Activated CD4-positive, alpha-beta memory T cell treated with anti-CD3 and anti-CD28 coated beads for 36 hours (primary cell): Measurements from ENCODE around the gene CSTPP1. TPM values are rescaled to one million over a fixed set of nuclear protein-coding genes. Genes with fewer than 3 reads are reported as not detected.
A peak's percentile ranks its signal among the peaks of the same experiment; 100 is the strongest.

Source experiments
- CTCF ChIA-PET: fragments of 350-600 bp; sonication (Branson Sonifier 250); formaldehyde crosslinking; loops from one replicate; lab custom pipeline; 2021; ENCODE audit warnings: antibody characterized with exemption, inconsistent platforms; lab: Charles Lee
- POLR2A ChIA-PET: fragments of 350-600 bp; sonication (Branson Sonifier 250); formaldehyde crosslinking; loops from one replicate; lab custom pipeline; 2021; ENCODE audit warnings: antibody characterized with exemption; lab: Charles Lee
- DNase-seq: peaks from one replicate; pipeline ENCODE4 v3.0.0-alpha.2; 2020
- H3K27ac Mint-ChIP-seq: one replicate; pipeline ENCODE4 v1.8.0; 2021; ENCODE audit warnings: mixed read lengths
- H3K27me3 Mint-ChIP-seq: one replicate; pipeline ENCODE4 v1.8.0; 2021; ENCODE audit warnings: mixed read lengths
- H3K36me3 Mint-ChIP-seq: one replicate; pipeline ENCODE4 v1.8.0; 2021; ENCODE audit warnings: mixed read lengths
- H3K4me1 Mint-ChIP-seq: one replicate; pipeline ENCODE4 v1.8.0; 2021; ENCODE audit warnings: low read depth, mixed read lengths
- H3K4me3 Mint-ChIP-seq: one replicate; pipeline ENCODE4 v1.8.0; 2021; ENCODE audit warnings: mild to moderate bottlenecking, mixed read lengths
- H3K9me3 Mint-ChIP-seq: one replicate; pipeline ENCODE4 v1.8.0; 2021; ENCODE audit warnings: mixed read lengths
- intact Hi-C: fragments of 100-400 bp; cut with micrococcal nuclease; formaldehyde crosslinking; loops from one replicate; pipeline ENCODE4 v1.15.1; 2023
- total RNA-seq, 2 experiments: library from RNA; stranded (reverse); gene quantifications; one replicate each; pipeline ENCODE4 v1.2.3, GENCODE V29; 2021

The CSTPP1 gene
- total RNA-seq, 2 experiments from 2014 or later, result 18.4 to 18.5 TPM

GRCh38 chr11:47163193-47163592 is 226.6 kb downstream of the CSTPP1 start:
- H3K27ac Mint-ChIP-seq, result no peak overlapping the region
- ChIA-PET POLR2A (interaction anchor here (0.6 to 0.7 kb wide), 2 partner anchors 9 to 337 kb away, joined by 5 read pairs; no protein-coding TSS in a partner anchor), CTCF (interaction anchor here (0.6 to 2.9 kb wide), 6 partner anchors 9 to 281 kb away, joined by 4 to 23 read pairs (median 6); no protein-coding TSS in a partner anchor)
- DNase-seq, result no peak
- H3K4me3 Mint-ChIP-seq, result no peak overlapping the region
- H3K9me3 Mint-ChIP-seq, result no peaks in the 10 kb centered on the region
- intact Hi-C loops, result no loop called here
- no peaks in the 10 kb centered on the region for H3K4me1 Mint-ChIP-seq
- H3K27me3 Mint-ChIP-seq, result no peaks in the 10 kb centered on the region
- H3K36me3 Mint-ChIP-seq, result peaks cover 17% of the 10 kb centered on the region

GRCh38 chr11:47163898-47164297 is 227.3 kb downstream of the CSTPP1 start:
- Mint-ChIP-seq H3K9me3 (no peaks in the 10 kb centered on the region), H3K36me3 (peaks cover 17% of the 10 kb centered on the region), H3K27ac (no peak overlapping the region), H3K4me1 (no peaks in the 10 kb centered on the region), H3K4me3 (no peak overlapping the region), H3K27me3 (no peaks in the 10 kb centered on the region)
- CTCF ChIA-PET, result interaction anchor here (0.5 to 2.9 kb wide), 2 partner anchors 11 to 478 kb away, joined by 3 to 23 read pairs; no protein-coding TSS in a partner anchor
- intact Hi-C loops, result no loop called here
- POLR2A ChIA-PET, result no interaction called here
- DNase-seq, result no peak

DNA sequence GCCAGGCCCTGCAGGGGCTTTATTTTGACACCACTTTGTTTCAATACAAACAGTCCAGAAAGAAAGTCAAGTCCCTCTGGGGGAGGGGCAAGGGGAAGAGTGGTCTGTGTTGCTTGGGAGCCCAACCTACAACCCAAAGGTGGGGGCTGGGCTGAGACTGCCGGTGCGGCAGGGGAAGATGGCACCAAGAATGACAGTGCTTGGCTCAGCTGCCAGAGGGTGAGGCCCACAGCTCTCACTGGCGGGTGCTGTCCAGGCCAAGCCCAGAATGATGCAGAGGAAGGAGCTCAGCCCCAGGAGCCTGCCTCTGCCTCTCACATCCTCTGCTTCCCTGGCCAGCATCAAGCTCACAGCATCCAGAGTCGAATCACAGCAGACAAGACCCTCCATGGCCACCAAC is 227.8 kb downstream of the CSTPP1 start:
- H3K9me3 Mint-ChIP-seq, result no peaks in the 10 kb centered on the region
- CTCF ChIA-PET, result interaction anchor here (0.5 to 2.9 kb wide), 2 partner anchors 11 to 478 kb away, joined by 3 to 23 read pairs; no protein-coding TSS in a partner anchor
- intact Hi-C loops, result no loop called here
- no peaks in the 10 kb centered on the region for H3K27me3 Mint-ChIP-seq
- no peaks in the 10 kb centered on the region for H3K4me1 Mint-ChIP-seq
- H3K36me3 Mint-ChIP-seq, result peaks cover 17% of the 10 kb centered on the region
- POLR2A ChIA-PET, result no interaction called here
- H3K4me3 Mint-ChIP-seq, result no peak overlapping the region
- DNase-seq, result no peak
- no peak overlapping the region for H3K27ac Mint-ChIP-seq

DNA sequence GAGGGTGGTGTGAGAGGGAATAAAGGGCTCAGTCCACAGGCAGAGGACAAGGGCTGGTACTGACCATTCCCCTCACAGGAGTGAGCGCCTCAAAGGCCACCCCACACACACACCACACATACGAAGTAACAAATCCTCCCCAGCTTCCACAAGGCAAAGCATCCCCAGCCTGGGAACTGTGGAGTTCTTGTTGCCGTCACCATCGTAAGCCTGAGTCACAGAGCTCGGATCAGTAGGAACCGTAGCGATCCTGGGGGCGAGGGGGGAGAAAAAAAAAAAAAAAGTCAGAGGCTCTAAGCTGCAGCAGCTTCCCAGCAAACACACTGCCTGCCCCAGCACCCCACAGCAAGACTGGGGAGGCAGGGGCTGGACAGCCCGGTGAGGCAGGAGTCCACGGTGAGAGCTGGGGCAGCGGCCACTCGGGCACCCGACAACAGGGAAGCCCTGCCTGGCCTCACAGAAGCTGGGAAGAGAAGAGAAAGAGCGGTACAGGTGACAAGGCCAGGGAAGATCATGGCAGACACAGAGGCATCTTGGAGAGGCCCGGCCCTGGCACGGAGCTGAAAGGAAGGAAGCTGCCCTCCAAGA is 228.8 kb downstream of the CSTPP1 start:
- no peaks in the 10 kb centered on the region for H3K4me1 Mint-ChIP-seq
- intact Hi-C loops, result no loop called here

GRCh38 chr11:47166368-47166767 is 229.8 kb downstream of the CSTPP1 start:
- peaks cover 21% of the 10 kb centered on the region for H3K36me3 Mint-ChIP-seq
- no peak overlapping the region for H3K27ac Mint-ChIP-seq
- no peak for DNase-seq
- H3K27me3 Mint-ChIP-seq, result no peaks in the 10 kb centered on the region
- no peak overlapping the region for H3K4me3 Mint-ChIP-seq
- H3K4me1 Mint-ChIP-seq, result peaks cover 2% of the 10 kb centered on the region
- POLR2A ChIA-PET, result no interaction called here
- no peaks in the 10 kb centered on the region for H3K9me3 Mint-ChIP-seq
- intact Hi-C loops, result no loop called here
- CTCF ChIA-PET, result no interaction called here

More for the DNA sequence above, 228.8 kb downstream of the CSTPP1 start:
- CTCF ChIA-PET, result interaction anchor here (0.9 kb wide), 1 partner anchor 10 kb away, joined by 3 read pairs; no protein-coding TSS in a partner anchor
- Mint-ChIP-seq H3K9me3 (no peaks in the 10 kb centered on the region), H3K36me3 (peaks cover 17% of the 10 kb centered on the region), H3K4me3 (no peak overlapping the region), H3K27me3 (no peaks in the 10 kb centered on the region), H3K27ac (no peak overlapping the region)
- POLR2A ChIA-PET, result no interaction called here
- no peak for DNase-seq

DNA sequence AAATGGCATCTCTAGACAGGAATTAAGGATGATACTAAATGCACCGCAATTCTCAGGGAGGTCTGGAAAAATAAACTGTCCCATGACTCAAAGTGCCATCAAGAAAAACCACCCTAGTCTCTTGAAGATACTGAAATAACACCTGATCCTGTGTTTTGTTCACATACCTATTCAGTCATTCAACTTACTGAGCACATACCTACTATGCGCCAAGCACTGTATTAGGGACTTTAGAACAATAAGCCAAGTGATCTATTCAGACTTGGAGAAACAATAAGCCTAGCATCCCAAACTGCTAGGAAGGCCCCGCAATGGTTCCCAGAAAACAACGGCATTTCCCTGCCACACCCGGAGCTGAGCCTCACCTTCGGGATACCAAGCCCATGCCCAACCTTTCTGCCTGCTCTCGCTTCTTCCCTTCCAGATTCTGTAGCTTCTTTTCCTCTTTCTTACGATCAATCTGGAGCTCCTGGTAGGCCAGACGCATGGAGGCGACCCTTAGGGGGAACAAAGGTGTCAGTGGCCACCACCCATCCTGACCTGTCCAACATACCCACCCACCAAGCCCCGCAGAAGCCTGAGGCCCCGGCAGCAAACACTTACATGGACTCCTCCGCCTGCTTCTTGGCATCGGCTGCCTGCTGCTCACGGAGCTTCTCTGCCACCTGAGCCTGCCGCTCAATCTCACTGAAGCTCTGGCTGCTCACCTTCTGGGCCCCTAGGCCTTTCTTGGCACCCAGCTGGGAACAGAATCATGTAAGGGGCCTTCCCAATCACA is 234.7 kb downstream of the CSTPP1 start:
- CTCF ChIA-PET, result interaction anchor here (1.1 to 3.6 kb wide), 3 partner anchors 9 to 19 kb away, joined by 3 to 19 read pairs (median 9); no protein-coding TSS in a partner anchor
- intact Hi-C loops, result no loop called here
- Mint-ChIP-seq H3K27me3 (no peaks in the 10 kb centered on the region), H3K36me3 (peaks cover 30% of the 10 kb centered on the region), H3K27ac (no peak overlapping the region), H3K4me3 (no peak overlapping the region), H3K9me3 (no peaks in the 10 kb centered on the region), H3K4me1 (peaks cover 36% of the 10 kb centered on the region)
- DNase-seq, result no peak
- POLR2A ChIA-PET, result interaction anchor here (0.6 to 1.2 kb wide), 3 partner anchors 8 to 735 kb away, joined by 3 to 5 read pairs (median 3); no protein-coding TSS in a partner anchor

DNA sequence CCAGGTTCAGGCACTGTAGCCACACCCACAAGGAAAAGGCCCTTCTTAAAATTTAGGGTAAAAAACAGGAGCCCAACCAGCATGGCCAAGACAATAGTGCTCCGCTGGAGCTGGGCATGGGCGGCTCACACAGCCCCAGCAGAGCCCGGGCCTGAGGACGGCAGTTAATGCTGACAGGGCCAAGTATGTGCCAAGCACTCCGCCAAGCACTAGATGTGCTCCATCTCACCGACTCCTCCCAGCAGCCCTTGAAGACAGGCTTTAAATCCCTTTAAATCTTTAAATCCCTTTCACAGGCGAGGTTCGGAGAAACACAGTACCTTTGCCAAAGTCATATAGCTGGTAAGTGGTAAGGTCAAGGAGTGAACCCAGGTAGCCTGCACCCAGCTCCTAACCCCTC is 235.3 kb downstream of the CSTPP1 start:
- Mint-ChIP-seq H3K27ac (no peak overlapping the region), H3K36me3 (peaks cover 31% of the 10 kb centered on the region)

DNA sequence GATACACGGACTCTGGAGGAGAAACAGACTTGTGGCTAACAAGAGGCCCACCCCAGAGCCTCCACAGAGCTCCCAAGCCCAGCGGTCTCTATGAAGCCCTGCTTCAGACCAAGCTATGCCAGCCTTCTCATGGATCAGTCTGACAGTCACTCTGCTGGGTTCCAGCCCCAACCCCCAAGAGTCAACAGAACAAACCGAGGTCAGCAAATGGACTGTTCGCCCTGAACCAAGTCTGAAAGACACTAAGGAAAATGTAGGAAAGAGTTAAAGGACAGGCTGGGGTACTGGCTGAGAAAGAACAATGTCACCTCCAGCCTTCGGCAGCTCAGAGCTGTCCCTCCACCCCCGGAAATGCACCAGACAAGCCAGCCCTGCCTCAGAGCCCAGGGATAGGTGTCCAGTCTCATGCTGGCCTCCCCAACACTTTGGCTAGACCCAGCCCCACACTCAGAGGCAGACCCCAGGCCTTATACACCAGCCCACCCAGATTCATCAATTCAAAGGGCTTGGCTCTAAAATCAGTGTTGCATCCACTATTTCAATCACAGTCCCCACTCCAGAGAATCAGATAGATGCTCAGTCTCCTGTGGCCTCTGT is 236.3 kb downstream of the CSTPP1 start:
- DNase-seq, result no peak
- Mint-ChIP-seq H3K9me3 (no peaks in the 10 kb centered on the region), H3K4me1 (peaks cover 41% of the 10 kb centered on the region), H3K36me3 (peaks cover 29% of the 10 kb centered on the region), H3K27me3 (no peaks in the 10 kb centered on the region), H3K4me3 (no peak overlapping the region), H3K27ac (no peak overlapping the region)
- CTCF ChIA-PET, result interaction anchor here (0.6 to 3.6 kb wide), 3 partner anchors 10 to 360 kb away, joined by 3 to 19 read pairs (median 9); no protein-coding TSS in a partner anchor
- intact Hi-C loops, result no loop called here
- POLR2A ChIA-PET, result interaction anchor here (1.1 to 1.2 kb wide), 2 partner anchors 10 to 18 kb away, joined by 3 to 5 read pairs; no protein-coding TSS in a partner anchor

More for the DNA sequence above, 235.3 kb downstream of the CSTPP1 start:
- Mint-ChIP-seq H3K4me1 (peaks cover 36% of the 10 kb centered on the region), H3K9me3 (no peaks in the 10 kb centered on the region), H3K4me3 (no peak overlapping the region), H3K27me3 (no peaks in the 10 kb centered on the region)
- no peak for DNase-seq
- intact Hi-C loops, result no loop called here
- ChIA-PET POLR2A (interaction anchor here (0.6 to 1.2 kb wide), 3 partner anchors 9 to 735 kb away, joined by 3 to 5 read pairs (median 3); no protein-coding TSS in a partner anchor), CTCF (interaction anchor here (2.4 to 3.6 kb wide), 2 partner anchors 9 to 19 kb away, joined by 9 to 19 read pairs; no protein-coding TSS in a partner anchor)

- peaks cover 24% of the 10 kb centered on the region for H3K36me3 Mint-ChIP-seq
- no peak for DNase-seq
- H3K4me3 Mint-ChIP-seq, result peak overlapping the region; percentile 98
- ChIA-PET CTCF (interaction anchor here (1.2 to 4.4 kb wide), 3 partner anchors 11 to 72 kb away, joined by 3 to 28 read pairs (median 11); partner anchors contain the start of genes ACP2 and PACSIN3), POLR2A (interaction anchor here (3.1 kb wide), 1 partner anchor 39 kb away, joined by 25 read pairs; the partner anchor contains the start of gene DDB2)
- intact Hi-C loops, result loop anchor here (2.0 to 5.0 kb wide), 5 partner anchors 71 to 475 kb away; partner anchors contain the start of genes ACP2, ARHGAP1, MTCH2 and SLC39A13
- no peaks in the 10 kb centered on the region for H3K9me3 Mint-ChIP-seq
- H3K4me1 Mint-ChIP-seq, result peaks cover 41% of the 10 kb centered on the region
- H3K27ac Mint-ChIP-seq, result peak overlapping the region; percentile 94
- no peaks in the 10 kb centered on the region for H3K27me3 Mint-ChIP-seq
Measured at GRCh38 chr11:47175746-47176327, 239.3 kb downstream of the CSTPP1 start.

GRCh38 chr11:47176328-47177228 is 240.0 kb downstream of the CSTPP1 start, which contains the start of gene ARFGAP2:
Gene ARFGAP2, minus strand, starts transcription at chr11:47176879. Its CDS starts 26 bp downstream, at chr11:47176853.
- peak; percentile 97 for DNase-seq
- ChIA-PET CTCF (interaction anchor here (0.7 to 4.4 kb wide), 8 partner anchors 11 to 236 kb away, joined by 4 to 54 read pairs (median 9); partner anchors contain the start of genes ACP2, DDB2 and PACSIN3), POLR2A (interaction anchor here (1.0 to 3.1 kb wide), 3 partner anchors 39 to 83 kb away, joined by 4 to 25 read pairs (median 5); partner anchors contain the start of genes ACP2 and DDB2)
- Mint-ChIP-seq H3K4me3 (peak within 1 kb of the TSS; percentile 98), H3K36me3 (peaks cover 21% of the 10 kb centered on the region), H3K27ac (peak within 1 kb of the TSS; percentile 100), H3K27me3 (no peaks in the 10 kb centered on the region), H3K4me1 (peaks cover 40% of the 10 kb centered on the region), H3K9me3 (no peaks in the 10 kb centered on the region)
- intact Hi-C loops, result loop anchor here (1.0 to 5.0 kb wide), 9 partner anchors 11 to 476 kb away; partner anchors contain the start of genes ACP2, ARHGAP1, DDB2 and MTCH2
